GM10266 (cell line): Measurements from ENCODE around the gene FPR2.
"Not testable (repeated sequence)": the region's sequence is repeated elsewhere in the genome, so short reads cannot be mapped to it uniquely, and the experiment has no call there.

Source experiments
- DNase-seq: peaks from one replicate; pipeline ENCODE4 v3.0.0; 2012; ENCODE audit errors: extremely low spot score
- CTCF ChIP-seq: IDR thresholded peaks from 2 replicates; pipeline ENCODE4 v1.5.1; 2012; ENCODE audit warnings: mild to moderate bottlenecking, low read depth; ENCODE audit not compliant: control insufficient read depth, insufficient read depth; ENCODE audit errors: missing control alignments

The FPR2 gene

GRCh38 chr19:51729781-51730180, 31.2 kb upstream of the FPR2 start:
- DNase-seq = no peak
- TF ChIP-seq CTCF = no peak

GRCh38 chr19:51733742-51734522, 27.0 kb upstream of the FPR2 start:
- TF ChIP-seq CTCF = no peak
- no peak for DNase-seq

- no peak for TF ChIP-seq CTCF
Observed at GRCh38 chr19:51735759-51736449, 25.1 kb upstream of the FPR2 start.

GRCh38 chr19:51737389-51737788, 23.6 kb upstream of the FPR2 start:
- TF ChIP-seq CTCF = no peak
- no peak for DNase-seq

More at GRCh38 chr19:51735759-51736449, 25.1 kb upstream of the FPR2 start:
- DNase-seq = no peak

- DNase-seq = no peak
- no peak for TF ChIP-seq CTCF
Observed at GRCh38 chr19:51737924-51738323, 23.1 kb upstream of the FPR2 start.

- DNase-seq = not testable (repeated sequence)
Observed at GRCh38 chr19:51738523-51738922, 22.5 kb upstream of the FPR2 start.

- TF ChIP-seq CTCF = no peak
- no peak for DNase-seq
Observed at GRCh38 chr19:51739466-51740213, 21.3 kb upstream of the FPR2 start.
